LoVo (cell line): ENCODE results near the gene TNFRSF9.
"Not testable (repeated sequence)": the region's sequence is repeated elsewhere in the genome, so short reads cannot be mapped to it uniquely, and the experiment has no call there.

Experiments used
- DNase-seq: peaks from one replicate; pipeline ENCODE4 v3.0.0-alpha.2; 2016; ENCODE audit warnings: low spot score

TNFRSF9 gene

DNA sequence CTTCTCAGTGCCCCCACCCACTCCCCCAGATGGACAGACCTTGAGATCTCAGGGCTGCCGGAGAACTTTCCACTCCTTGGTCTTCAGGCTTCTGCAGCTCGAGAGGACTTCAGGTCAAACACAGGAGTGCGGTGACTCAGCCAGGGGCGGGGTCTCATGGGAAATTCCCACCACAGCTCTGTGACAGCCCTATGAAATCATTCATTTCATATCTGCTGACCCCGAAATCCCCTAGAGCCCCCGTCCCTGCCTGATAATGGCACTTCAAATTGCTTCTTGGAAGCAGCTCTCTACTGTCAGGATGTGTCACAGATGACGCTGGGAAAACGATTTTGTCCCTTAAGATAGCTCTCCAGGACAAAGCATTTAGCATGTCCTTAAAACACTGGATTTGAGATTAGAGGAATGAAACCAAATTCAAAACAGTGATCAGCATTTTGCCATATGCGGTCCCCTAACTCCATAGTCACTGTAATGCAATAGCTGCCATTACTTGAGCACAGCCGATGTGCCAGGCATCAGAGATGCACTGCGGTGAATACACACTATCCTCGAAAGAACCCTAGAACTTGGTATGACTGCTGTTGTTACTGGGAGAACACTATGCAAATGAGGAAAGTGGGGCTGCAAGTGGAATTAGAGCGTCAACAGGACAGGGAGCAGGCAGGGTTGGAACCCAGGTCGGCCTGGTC, at the start of gene TNFRSF9:
Gene TNFRSF9 (minus strand): TSS at position 95 of the 692 bp plus-strand sequence. CDS start 845 bp downstream, outside the sequence.
- no peak for DNase-seq

DNA sequence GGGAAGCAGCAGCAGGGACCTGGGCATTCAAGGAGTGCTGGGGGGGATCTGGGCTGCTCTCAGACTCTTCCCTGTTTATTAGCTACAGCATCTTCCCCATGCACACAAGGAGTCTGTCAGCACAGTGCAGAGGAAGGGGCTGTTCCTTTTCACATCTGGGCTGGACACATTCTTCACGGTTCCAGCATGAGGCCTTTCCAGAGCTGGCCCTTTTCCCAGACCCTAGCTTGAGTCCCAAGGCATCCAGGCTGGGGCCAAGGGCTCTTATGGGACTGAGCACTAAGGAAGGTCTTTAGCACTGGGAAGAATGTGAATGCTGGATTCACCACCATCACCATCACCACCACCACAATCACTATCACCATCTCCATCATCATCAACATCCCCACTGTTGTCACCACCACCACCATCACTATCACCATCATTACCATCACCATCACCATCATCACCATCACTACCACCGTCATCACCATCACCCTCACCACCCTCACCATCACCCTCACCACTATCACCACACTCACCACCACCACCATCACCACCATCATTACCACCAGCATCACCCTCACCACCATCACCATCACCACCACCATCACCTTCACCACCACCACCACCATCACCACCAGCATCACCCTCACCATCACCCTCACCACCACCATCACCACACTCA, 49.3 kb upstream of the TNFRSF9 start:
- no peak for DNase-seq

- no peak for DNase-seq
These were observed 47.9 kb upstream of the TNFRSF9 start for GRCh38 chr1:7988576-7988975.

GRCh38 chr1:7987528-7987927, 46.9 kb upstream of the TNFRSF9 start:
- DNase-seq: no peak

- DNase-seq: no peak
These were observed 45.4 kb upstream of the TNFRSF9 start for GRCh38 chr1:7985851-7986612.

GRCh38 chr1:7984811-7985210, 44.2 kb upstream of the TNFRSF9 start:
- DNase-seq: no peak

GRCh38 chr1:7983086-7983778, 42.6 kb upstream of the TNFRSF9 start:
- no peak for DNase-seq

DNA sequence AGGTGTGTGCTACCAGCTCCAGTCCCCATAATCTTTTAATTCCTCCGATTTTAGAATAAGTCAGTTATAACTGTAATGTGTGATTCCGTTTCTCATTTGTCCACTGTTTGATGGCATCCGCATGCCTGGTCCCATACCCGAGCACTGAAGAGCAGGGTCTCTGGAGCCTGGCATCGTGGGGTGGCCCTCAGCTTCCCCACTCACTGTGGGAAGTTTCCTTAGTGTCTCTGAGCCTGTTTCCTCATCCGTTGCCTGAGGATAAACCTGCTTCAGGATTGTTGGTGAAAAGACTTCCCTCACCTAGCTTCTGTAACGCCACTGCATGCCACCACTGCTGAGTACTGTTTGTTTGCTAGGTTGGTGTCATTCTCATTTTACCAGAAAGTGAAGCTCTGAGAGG, 40.3 kb upstream of the TNFRSF9 start:
- no peak for DNase-seq

DNA sequence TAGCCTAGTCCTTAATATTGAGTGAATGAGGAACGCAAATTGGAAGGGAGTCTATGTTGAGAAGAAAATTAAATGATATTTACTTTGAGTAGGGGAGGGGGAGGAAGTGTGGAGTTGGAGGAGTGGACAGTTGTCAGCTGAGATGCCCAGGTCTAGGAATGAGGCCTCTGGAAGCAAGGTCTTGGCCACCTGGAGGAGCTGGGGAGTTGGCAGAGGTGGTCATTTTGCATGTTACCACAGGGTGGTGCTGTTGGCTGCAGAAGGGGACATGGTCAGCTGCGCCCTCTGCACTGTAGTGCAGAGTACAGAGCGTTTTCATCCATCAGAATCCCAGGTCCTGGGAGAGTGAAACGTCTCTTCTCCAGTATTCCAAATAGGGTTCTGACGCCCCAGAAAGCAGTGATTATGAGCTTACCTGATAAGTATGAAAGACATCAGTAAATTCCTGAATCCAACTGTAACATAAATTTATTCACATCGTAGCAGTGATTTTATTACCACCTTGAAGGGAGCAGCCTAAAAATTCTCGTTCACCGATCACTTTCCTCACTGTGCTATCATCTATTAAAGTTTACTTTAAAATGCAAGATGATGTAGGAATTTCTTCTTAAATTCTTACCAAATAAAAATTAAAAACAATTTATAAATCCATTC, 34.7 kb upstream of the TNFRSF9 start:
- peak; percentile 71 for DNase-seq

- no peak for DNase-seq
These were observed 32.4 kb upstream of the TNFRSF9 start for GRCh38 chr1:7973086-7973485.

- DNase-seq: no peak
These were observed 31.6 kb upstream of the TNFRSF9 start for GRCh38 chr1:7972285-7972684.

DNA sequence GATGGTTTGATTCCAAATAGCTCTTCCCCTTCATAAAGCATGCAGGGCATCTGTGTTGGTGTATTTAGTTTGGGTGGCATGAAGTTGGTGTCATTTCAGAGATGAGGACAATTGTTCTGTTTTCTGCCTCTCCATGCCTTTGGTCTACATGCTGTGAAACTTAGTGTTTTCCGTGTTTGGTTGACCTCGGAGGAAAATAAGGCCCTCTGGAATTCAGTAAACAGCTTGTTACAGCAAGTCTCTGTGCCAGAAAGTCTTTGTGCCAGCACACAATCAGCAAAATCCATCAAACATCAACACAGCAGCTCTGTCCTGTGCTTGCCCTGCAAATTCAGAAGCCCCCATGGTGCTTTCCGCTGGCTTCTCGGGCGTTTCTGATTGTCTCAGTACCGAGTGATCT, 30.4 kb upstream of the TNFRSF9 start:
- DNase-seq: no peak

- no peak for DNase-seq
These were observed 29.6 kb upstream of the TNFRSF9 start for GRCh38 chr1:7970246-7970645.

- DNase-seq: no peak
These were observed 27.0 kb upstream of the TNFRSF9 start for GRCh38 chr1:7967651-7968050.

- no peak for DNase-seq
These were observed 26.6 kb upstream of the TNFRSF9 start for GRCh38 chr1:7967196-7967595.

- DNase-seq: no peak
These were observed 23.8 kb upstream of the TNFRSF9 start for GRCh38 chr1:7964476-7964875.

GRCh38 chr1:7963841-7964240, 23.2 kb upstream of the TNFRSF9 start:
- not testable (repeated sequence) for DNase-seq

DNA sequence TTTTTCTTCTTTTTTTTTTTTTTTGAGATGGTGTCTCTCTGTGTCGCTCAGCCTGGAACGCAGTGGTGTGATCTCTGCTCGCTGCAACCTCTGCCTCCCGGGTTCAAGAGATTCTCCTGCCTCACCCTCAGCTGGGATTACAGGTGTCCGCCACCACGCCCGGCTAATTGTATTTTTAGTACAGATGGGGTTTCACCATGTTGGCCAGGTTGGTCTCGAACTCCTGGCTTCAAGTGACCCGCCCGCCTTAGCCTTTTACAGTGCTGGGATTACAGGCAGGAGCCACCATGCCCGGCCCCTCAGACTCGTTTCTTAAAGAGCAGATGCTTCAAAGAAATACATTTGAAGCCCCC, 22.7 kb upstream of the TNFRSF9 start:
- DNase-seq: not testable (repeated sequence)

DNA sequence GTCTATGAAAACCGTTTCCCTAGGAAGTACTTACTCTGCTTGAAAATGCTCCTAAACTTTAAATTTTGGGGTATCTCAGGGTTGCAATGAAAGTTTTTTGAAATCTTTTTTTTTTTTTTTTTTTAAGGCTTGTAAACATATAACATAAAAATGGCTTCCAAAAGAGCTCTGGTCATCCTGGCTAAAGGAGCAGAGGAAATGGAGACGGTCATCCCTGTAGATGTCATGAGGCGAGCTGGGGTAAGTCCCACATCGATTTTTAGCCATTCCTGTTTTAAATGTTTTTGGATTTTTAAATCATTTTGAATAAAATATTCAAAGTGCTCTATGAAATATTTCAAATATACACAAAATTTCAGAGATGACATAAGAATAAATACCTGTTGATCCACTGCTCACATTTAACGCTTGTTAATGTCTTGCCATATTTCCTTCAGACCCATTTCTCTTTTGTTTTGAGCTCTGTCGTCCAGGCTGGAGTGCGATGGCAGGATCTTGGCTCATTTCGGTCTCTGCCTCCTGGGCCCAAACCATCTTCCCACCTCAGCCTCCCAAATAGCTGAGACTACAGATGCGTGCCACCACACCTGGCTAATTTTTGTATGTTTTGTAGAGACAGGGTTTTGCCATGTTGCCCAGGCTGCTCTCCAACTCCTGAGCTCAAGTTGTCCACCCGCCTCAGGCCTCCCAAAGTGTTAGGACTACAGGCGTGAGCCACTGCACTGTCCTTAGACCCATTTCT, 22.2 kb upstream of the TNFRSF9 start:
- no peak for DNase-seq

DNA sequence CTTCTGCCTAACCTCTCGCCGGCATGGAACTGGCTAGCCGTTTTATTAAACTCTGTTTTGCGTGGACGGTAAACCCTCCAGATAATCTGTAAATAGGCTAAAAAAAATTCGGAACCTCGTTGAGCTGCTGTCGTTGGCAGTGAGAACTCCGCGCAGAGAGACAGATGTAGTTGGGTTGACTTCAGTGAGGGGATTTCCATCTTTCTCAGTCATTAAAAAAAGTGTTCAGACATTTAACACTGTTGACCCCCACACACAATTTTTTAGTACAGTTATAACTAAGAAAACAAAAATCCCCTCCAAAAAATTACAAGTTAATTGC, 21.3 kb upstream of the TNFRSF9 start:
- DNase-seq: no peak

DNA sequence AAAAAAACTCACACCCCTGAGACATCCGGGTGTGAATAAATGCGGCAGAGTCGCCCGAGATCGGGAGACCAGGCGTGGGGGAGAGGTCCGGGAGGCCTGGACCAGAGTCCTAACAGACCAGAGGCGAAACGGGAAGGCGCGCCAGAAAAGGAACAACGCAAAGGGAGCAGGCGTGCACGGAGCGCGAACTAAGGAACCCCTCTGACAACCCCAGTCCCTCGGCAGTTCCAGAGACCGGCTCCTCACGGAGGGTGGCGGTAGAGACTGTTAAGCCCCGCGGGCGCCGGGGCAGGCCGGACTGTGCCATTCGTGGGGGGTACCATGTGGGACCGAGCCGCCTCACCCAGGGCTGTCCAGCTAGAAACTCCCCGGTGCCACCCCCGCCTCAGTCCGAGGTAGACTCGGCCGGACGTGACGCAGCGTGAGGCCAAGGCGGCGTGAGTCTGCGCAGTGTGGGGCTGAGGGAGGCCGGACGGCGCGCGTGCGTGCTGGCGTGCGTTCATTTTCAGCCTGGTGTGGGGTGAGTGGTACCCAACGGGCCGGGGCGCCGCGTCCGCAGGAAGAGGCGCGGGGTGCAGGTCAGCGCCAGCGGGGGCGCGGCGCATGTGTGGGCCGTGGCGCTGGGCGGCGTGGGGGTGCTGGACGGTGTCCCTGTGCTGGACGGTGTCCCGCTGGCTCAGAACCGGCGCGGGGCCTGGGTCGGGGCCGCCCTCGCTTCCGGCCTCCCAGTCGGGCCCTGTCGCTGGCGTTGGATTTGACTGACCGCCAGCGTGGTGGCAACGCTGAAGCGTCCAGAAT, 20.8 kb upstream of the TNFRSF9 start, which contains the start of gene PARK7:
Gene PARK7 (plus strand): TSS at position 496 of the 798 bp plus-strand sequence. CDS start 1,075 bp downstream, outside the sequence.
- peak; percentile 99 for DNase-seq
